HepG2 (cell line): ENCODE data around the gene C2. TPM values are rescaled to one million over a fixed set of nuclear protein-coding genes. Genes with fewer than 3 reads are reported as not detected.
A peak's percentile ranks its signal among the peaks of the same experiment; 100 is the strongest.

Experiments
- BRD4 ChIP-seq: sonication (generic); formaldehyde crosslinking; IDR thresholded peaks from 2 replicates; pipeline ENCODE4 v1.4.0; 2020; ENCODE audit warnings: missing genetic modification reagents
- ETV6 ChIP-seq: sonication (generic); formaldehyde crosslinking; conservative IDR thresholded peaks from 2 replicates; pipeline ENCODE4 v1.4.0; 2020; ENCODE audit warnings: missing genetic modification reagents
- HNRNPL ChIP-seq: fragments of 200-400 bp; formaldehyde crosslinking; IDR thresholded peaks from 2 replicates; pipeline ENCODE4 v1.6.1; 2017; ENCODE audit warnings: mild to moderate bottlenecking, low read depth, low read length
- SP5 ChIP-seq: IDR thresholded peaks from 2 replicates; pipeline ENCODE4 v1.6.1; 2016; ENCODE audit warnings: low read depth, borderline replicate concordance
- ZFP36L2 ChIP-seq: sonication (generic); formaldehyde crosslinking; IDR thresholded peaks from 2 replicates; pipeline ENCODE4 v1.4.0; 2020; ENCODE audit warnings: missing genetic modification reagents
- ZNF20 ChIP-seq: sonication (generic); formaldehyde crosslinking; IDR thresholded peaks from 2 replicates; pipeline ENCODE4 v1.4.0; 2020; ENCODE audit warnings: mild to moderate bottlenecking, moderate library complexity, missing genetic modification reagents
- ZNF713 ChIP-seq: sonication (generic); formaldehyde crosslinking; IDR thresholded peaks from 2 replicates; pipeline ENCODE4 v1.4.0; 2020; ENCODE audit warnings: mild to moderate bottlenecking, missing genetic modification reagents
- ZNF83 ChIP-seq: sonication (generic); formaldehyde crosslinking; IDR thresholded peaks from 2 replicates; pipeline ENCODE4 v1.4.0; 2020; ENCODE audit warnings: missing genetic modification reagents, mild to moderate bottlenecking, borderline replicate concordance
- ZNF839 ChIP-seq: sonication (generic); formaldehyde crosslinking; IDR thresholded peaks from 2 replicates; pipeline ENCODE4 v1.4.0; 2020; ENCODE audit warnings: missing genetic modification reagents, mild to moderate bottlenecking, borderline replicate concordance
- ZSCAN25 ChIP-seq: sonication (generic); formaldehyde crosslinking; IDR thresholded peaks from 2 replicates; pipeline ENCODE4 v1.8.0; 2022; ENCODE audit warnings: mild to moderate bottlenecking, missing genetic modification reagents
- polyA plus RNA-seq, 8 experiments: library from polyadenylated mRNA; depleted of rRNA in 3 of 8; stranded (reverse) in 7 of 8; unstranded in 1 of 8; fragments of >200 nt; fragmentation: Illumina TruSeq in 4 of 8; extraction: Trizol in 4 of 8; gene quantifications; 2 replicates each; pipeline versions ENCODE4 v1.2.1 to v1.2.3, GENCODE V29; 2011 to 2016; ENCODE audit warnings: low read depth in 4 of 8, missing spikeins in 1 of 8, mixed read lengths in 1 of 8; ENCODE audit not compliant: insufficient read depth in 1 of 8
- total RNA-seq, 5 experiments: library from RNA; depleted of rRNA; stranded (reverse); fragments of >200 nt; fragmentation: Illumina TruSeq; extraction: Trizol; gene quantifications; 2 replicates each; pipeline ENCODE4 v1.2.3, GENCODE V29; 2016; ENCODE audit warnings: low read depth in 1 of 5
- TF ChIP-seq, protein P1 (sequence below): IDR thresholded peaks from 2 replicates; pipeline ENCODE4 v1.6.1; 2016
- TF ChIP-seq, protein P2 (sequence below): sonication (generic); formaldehyde crosslinking; IDR thresholded peaks from 2 replicates; pipeline ENCODE4 v1.5.0; 2020; ENCODE audit warnings: mild to moderate bottlenecking, missing genetic modification reagents
- TF ChIP-seq, protein P3 (sequence below): sonication (generic); formaldehyde crosslinking; IDR thresholded peaks from 2 replicates; pipeline ENCODE4 v1.4.0; 2020; ENCODE audit warnings: missing genetic modification reagents, borderline replicate concordance
- TF ChIP-seq, protein P4 (sequence below): sonication (generic); formaldehyde crosslinking; IDR thresholded peaks from 2 replicates; pipeline ENCODE4 v1.4.0; 2020; ENCODE audit warnings: missing genetic modification reagents
- TF ChIP-seq, protein P5 (sequence below): sonication (generic); formaldehyde crosslinking; IDR thresholded peaks from 2 replicates; pipeline ENCODE4 v1.8.1; 2023; ENCODE audit warnings: mild to moderate bottlenecking, moderate library complexity, missing genetic modification reagents

C2 gene
- total and polyA plus RNA-seq, 2 of the 13 experiments (the other 11 are each of a cell fraction or from before 2014, with no cell fraction given), result 165 to 307 TPM

DNA sequence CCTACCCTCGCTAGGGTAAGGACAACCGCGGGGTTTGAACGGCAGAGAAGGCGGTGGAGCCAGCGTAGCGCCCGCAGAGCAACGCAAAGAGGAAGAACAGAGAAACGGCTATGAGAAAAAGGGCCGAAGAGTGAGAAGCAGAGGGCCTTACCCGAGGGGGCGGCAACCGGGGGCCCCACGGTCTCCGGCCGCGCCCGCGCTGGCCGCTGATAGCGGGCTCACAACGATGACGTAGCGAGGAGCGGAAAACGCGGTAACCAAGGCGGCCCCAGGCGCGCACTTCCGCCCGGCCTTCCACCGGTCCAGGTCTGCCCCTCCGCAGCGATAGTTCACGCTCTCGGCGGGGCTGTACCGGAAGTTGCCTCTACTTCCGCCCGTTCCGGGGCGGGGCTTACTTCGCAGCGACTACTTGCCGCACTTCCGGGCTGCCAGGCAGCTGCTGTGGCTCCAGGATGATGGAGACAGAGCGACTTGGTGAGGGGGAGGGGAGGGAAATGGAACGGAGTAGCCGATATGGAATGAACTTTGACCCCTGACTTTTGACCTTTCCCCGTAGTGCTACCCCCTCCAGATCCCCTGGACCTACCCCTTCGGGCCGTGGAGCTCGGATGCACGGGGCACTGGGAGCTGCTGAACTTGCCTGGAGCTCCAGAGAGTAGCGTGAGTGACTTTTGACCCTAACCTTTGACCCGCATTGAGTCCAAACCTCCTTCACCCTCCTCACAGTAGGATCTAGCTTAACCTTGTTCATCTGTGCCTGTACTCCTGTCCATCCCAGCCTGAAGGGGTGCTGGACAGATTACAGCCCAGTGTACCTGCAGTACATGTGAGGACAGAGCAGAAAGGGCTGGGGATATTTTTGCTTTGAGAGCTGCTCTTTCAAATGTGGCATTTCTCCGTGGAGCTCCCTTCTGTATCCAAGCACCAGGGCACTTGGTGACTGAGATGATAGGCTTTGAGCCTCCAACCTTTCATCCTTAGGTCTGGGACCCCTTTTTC, 31.5 kb downstream of the C2 start, which contains the start of the genes NELFE and SKIC2 (continued):
- no peak for TF ChIP-seq ZNF83 (CRISPR knock-in tag)
- TF ChIP-seq, protein P1, sequence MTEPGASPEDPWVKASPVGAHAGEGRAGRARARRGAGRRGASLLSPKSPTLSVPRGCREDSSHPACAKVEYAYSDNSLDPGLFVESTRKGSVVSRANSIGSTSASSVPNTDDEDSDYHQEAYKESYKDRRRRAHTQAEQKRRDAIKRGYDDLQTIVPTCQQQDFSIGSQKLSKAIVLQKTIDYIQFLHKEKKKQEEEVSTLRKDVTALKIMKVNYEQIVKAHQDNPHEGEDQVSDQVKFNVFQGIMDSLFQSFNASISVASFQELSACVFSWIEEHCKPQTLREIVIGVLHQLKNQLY (CRISPR knock-in tag), result peak; percentile 80
- TF ChIP-seq ZFP36L2 (CRISPR knock-in tag), result no peak
- TF ChIP-seq, protein P2, sequence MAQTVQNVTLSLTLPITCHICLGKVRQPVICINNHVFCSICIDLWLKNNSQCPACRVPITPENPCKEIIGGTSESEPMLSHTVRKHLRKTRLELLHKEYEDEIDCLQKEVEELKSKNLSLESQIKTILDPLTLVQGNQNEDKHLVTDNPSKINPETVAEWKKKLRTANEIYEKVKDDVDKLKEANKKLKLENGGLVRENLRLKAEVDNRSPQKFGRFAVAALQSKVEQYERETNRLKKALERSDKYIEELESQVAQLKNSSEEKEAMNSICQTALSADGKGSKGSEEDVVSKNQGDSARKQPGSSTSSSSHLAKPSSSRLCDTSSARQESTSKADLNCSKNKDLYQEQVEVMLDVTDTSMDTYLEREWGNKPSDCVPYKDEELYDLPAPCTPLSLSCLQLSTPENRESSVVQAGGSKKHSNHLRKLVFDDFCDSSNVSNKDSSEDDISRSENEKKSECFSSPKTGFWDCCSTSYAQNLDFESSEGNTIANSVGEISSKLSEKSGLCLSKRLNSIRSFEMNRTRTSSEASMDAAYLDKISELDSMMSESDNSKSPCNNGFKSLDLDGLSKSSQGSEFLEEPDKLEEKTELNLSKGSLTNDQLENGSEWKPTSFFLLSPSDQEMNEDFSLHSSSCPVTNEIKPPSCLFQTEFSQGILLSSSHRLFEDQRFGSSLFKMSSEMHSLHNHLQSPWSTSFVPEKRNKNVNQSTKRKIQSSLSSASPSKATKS (CRISPR knock-in tag), result no peak
- TF ChIP-seq ZSCAN25, result peak; percentile 75; the same call in 1 of the 2 replicates
- TF ChIP-seq ETV6 (CRISPR knock-in tag), result peak; percentile 80; the same call in 1 of the 2 replicates
- TF ChIP-seq, protein P3, sequence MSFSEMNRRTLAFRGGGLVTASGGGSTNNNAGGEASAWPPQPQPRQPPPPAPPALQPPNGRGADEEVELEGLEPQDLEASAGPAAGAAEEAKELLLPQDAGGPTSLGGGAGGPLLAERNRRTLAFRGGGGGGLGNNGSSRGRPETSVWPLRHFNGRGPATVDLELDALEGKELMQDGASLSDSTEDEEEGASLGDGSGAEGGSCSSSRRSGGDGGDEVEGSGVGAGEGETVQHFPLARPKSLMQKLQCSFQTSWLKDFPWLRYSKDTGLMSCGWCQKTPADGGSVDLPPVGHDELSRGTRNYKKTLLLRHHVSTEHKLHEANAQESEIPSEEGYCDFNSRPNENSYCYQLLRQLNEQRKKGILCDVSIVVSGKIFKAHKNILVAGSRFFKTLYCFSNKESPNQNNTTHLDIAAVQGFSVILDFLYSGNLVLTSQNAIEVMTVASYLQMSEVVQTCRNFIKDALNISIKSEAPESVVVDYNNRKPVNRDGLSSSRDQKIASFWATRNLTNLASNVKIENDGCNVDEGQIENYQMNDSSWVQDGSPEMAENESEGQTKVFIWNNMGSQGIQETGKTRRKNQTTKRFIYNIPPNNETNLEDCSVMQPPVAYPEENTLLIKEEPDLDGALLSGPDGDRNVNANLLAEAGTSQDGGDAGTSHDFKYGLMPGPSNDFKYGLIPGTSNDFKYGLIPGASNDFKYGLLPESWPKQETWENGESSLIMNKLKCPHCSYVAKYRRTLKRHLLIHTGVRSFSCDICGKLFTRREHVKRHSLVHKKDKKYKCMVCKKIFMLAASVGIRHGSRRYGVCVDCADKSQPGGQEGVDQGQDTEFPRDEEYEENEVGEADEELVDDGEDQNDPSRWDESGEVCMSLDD, result peak; percentile 69; the same call in 1 of the 2 replicates
- 0 out of 2 replicates have a peak, but pooled peaks have one; percentile 12 for TF ChIP-seq ZNF713 (CRISPR knock-in tag)
- TF ChIP-seq, protein P4, sequence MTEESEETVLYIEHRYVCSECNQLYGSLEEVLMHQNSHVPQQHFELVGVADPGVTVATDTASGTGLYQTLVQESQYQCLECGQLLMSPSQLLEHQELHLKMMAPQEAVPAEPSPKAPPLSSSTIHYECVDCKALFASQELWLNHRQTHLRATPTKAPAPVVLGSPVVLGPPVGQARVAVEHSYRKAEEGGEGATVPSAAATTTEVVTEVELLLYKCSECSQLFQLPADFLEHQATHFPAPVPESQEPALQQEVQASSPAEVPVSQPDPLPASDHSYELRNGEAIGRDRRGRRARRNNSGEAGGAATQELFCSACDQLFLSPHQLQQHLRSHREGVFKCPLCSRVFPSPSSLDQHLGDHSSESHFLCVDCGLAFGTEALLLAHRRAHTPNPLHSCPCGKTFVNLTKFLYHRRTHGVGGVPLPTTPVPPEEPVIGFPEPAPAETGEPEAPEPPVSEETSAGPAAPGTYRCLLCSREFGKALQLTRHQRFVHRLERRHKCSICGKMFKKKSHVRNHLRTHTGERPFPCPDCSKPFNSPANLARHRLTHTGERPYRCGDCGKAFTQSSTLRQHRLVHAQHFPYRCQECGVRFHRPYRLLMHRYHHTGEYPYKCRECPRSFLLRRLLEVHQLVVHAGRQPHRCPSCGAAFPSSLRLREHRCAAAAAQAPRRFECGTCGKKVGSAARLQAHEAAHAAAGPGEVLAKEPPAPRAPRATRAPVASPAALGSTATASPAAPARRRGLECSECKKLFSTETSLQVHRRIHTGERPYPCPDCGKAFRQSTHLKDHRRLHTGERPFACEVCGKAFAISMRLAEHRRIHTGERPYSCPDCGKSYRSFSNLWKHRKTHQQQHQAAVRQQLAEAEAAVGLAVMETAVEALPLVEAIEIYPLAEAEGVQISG (CRISPR knock-in tag), result peak; percentile 98
- peak; percentile 71; the same call in 1 of the 2 replicates for TF ChIP-seq HNRNPL
- no peak for TF ChIP-seq ZNF20 (CRISPR knock-in tag)
- TF ChIP-seq, protein P5, sequence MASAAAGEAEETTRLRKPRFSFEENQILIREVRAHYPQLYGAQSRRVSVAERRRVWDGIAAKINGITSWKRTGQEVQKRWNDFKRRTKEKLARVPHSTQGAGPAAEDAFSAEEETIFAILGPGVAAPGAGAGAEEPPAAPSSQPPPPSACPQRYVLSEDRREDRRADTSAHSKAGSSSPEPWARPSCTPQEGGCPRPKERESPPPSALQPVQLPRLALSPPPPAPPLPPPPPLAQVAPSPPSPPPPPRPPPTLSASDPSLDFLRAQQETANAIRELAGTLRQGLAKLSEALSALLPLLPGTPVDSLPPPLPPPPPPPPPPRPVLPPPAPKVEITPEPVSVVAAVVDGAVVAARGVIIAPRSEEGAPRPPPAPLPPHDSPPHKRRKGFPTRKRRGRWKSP (CRISPR knock-in tag), result peak; percentile 71; the same call in 1 of the 2 replicates
- TF ChIP-seq ZNF839, result peak; percentile 75; the same call in 1 of the 2 replicates
- peak; percentile 59 for TF ChIP-seq SP5 (CRISPR knock-in tag)
- TF ChIP-seq BRD4 (CRISPR knock-in tag), result peak; percentile 52; the same call in 1 of the 2 replicates
